GM04503 (cell line): ENCODE measurements around the gene SLC19A2.

Experiments used
- DNase-seq: peaks from one replicate; pipeline ENCODE4 v3.0.0-alpha.2; 2012; ENCODE audit warnings: low read depth

SLC19A2 gene

DNA sequence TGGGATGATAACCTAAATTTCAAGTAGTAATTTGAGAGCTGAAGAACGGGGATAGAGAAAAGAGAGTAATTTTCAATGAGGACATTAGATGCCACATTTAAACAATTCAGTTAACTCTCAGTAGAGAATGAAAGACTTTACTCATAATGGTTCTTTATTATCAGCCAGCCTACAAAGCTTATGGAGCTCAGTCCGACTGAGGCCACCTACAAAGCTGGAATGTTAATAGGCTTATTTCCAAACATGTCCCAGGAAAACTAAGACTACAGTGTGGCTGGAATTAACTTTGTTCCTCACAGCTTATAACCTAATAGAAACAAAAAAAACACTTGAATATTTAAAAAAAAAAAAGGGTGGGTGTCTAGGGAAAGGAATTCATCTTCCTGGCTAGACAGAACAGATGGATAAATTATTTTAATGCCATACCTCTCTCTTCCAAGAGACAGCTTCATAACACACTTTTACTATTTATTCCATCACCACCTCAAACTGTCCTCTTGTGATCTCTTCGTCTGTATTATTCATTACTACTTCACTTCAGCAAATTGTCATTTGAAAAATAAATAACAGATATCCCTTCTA lies 9.8 kb downstream of the SLC19A2 start:
- no peak for DNase-seq

DNA sequence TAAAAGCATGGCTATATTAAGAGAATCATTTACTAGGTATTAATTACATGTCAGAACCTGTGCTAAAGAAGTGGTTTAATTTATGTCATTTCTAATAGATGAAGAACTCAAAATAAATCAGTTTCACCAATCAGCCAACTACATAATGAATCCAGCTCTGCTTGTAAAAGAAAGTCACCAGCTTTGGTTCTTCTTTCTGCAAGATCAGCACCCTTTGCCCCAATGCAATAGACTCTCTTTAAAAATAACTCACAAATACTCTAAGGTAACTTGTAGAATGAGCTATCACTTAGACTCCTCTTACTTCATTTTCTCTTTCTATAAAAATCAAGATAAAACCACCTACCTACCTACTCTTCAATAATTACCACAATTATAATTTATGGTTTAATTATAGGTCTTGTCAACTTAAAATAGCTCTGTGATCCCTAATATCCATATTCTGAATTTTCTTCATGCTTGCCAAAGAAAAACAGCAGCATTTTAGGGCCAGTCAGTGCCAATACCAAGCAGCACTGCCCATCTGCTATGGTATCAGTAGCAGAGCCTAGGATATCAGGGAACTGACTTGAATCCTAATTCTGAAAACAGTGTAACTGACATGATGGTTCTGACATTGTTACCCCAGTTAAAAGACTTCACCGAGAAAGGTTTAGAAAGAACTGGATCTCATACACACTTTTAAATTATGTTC lies 11.3 kb downstream of the SLC19A2 start:
- DNase-seq = no peak

DNA sequence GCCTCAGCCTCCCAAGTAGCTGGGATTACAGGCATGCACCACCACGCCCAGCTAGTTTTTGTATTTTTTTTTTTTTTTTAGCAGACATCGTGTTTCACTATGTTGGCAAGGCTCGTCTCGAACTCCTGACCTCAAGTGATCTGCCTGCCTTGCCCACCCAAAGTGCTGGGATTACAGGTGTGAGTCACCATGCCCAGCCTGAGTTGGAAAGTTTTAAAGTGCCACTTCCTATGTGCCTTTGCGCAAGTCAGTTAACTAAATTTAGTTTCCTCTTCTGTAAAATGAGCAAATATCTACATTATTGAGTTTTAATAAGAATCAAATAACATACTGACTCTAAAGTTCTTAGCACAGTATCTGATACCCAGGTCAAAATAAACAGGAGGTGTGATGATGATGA lies 12.4 kb downstream of the SLC19A2 start:
- no peak for DNase-seq

DNA sequence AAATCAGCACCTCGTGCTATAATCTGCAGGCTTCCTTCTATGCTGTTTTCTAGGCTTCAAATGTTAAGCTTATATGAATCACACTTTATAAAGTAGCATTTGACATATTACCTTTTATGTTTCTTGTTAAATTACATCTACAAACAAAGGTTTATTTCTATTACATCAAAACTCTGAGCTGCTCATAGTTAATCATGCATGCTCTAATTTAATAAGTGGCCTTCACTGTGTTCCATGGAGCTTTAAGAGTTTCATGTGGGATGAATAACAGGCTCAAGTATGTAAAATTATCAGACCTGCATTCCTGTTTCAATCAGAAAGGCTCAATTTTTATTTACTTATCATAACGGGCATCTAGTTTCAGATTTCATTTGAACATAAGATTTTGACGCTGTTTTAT lies 13.0 kb downstream of the SLC19A2 start:
- no peak for DNase-seq

DNA sequence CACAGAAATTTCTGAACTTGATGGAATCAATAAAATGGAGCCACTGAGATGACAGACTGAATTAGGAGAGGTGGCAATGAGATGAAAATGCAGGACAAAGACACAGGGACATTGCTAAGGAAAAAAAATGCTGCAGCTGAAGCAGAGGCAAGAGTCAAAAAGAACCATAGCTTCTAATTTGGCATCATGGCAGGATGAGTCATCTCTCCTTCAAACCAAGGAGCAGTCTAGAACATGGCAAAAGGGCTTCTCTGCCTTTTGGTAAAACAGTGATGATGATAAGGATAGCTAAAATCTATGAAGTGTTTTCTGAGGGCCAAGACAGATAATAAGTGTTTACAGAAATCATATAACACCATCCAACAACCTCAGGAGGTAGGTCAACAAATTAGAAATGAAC lies 16.8 kb downstream of the SLC19A2 start:
- no peak for DNase-seq

DNA sequence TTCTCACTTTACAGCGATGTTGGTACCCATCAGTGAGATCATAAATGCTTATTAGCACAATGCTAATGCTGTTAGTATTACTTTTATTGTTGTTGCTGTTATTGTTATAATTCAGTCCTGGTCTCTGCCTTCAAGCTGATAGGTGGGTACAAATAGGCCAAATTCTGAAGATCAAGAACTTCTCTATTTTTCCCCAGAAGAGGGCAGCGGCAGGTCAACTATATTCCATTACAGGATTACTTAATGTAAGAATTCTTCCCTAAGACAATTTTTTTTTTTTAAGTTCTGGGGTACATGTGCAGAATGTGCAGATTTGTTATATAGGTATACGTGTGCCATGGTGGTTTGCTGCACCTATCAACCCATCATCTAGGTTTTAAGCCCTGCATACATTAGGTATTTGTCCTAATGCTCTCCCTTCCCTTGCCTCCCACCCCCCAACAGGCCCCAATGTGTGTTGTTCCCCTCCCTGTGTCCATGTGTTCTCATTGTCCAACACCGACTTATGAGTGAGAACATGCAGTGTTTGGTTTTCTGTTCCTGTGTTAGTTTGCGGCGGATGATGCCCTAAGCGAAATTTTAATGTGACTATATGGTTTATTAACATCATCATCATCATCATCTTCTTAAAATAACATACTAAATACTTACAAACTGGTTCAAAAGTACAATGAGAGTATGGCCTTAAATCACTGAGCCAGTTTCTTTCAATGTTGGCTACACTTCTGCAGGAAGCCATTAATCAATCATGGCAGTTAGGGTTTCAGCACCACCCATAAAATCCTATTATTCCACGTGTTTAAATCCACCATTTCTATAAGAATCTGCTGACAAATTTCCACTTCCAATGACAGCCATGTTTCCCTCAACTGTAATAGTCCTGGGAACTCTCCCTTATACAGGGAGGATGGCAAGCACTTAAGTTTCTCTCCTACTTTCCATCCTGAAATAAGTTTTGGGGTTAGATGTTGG lies 19.2 kb downstream of the SLC19A2 start:
- DNase-seq = no peak

DNA sequence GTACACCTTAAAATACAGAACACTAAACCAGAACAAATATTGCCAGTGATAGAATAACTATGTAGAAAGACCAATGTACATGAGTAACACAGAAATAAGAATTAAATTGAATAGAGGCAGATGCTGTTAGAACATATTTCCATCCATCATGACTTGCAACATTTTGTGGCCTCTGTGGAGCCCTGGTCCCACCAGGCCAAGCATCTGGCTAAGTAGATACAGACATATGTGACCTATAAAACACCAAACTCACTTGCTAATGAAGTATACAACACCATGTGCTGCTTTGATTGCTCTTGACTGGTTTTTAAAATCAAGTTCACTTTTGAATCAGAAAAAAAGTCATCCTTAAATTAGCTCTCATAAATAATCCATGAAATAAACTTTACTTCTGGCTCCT lies 20.5 kb downstream of the SLC19A2 start:
- DNase-seq = no peak

DNA sequence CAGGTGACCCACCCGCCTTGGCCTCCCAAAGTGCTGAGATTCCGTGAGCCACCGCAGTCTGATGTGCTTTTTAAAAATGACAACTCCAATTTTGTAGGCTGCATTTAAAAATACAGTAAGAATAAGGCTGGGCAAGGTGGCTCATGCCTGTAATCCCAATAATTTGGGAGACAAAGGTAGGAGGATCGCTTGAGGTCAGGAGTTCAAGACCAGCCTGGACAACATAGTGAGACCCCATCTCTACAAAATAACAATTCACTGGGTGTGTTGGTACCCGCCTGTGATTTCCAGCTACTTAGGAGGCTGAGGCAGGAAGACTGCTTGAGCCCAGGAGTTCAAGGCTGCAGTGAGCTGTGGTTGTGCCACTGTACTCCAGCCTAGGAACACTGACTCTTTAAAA lies 23.4 kb downstream of the SLC19A2 start:
- no peak for DNase-seq

DNA sequence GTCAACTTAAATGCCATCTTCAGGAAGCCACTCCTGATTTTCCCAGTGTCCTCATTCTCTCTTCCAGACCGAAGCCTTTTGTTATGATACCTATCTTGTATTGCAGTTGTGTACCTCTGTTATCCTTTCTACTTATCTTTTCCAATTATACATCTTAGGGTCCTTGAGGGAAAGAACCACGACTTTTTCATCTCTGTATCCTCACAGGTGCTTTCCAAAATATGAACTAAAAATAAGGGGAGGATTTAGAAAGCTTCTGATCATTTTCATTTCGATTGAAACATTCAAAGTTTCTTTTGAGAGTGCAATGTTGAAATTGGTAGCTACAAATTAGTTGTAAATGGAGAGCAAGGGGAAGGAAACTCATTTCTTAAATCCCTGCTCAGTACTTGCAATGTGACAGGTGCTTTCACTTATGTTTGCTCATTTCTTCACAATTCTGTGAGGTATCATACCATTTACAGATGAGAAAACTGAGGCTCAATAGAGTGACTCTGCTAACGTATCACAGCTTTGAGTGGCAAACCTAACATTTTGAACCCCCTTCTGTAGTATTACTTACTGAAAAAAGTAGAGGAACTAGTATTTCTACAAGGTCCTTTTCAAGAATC lies 24.2 kb downstream of the SLC19A2 start:
- no peak for DNase-seq

DNA sequence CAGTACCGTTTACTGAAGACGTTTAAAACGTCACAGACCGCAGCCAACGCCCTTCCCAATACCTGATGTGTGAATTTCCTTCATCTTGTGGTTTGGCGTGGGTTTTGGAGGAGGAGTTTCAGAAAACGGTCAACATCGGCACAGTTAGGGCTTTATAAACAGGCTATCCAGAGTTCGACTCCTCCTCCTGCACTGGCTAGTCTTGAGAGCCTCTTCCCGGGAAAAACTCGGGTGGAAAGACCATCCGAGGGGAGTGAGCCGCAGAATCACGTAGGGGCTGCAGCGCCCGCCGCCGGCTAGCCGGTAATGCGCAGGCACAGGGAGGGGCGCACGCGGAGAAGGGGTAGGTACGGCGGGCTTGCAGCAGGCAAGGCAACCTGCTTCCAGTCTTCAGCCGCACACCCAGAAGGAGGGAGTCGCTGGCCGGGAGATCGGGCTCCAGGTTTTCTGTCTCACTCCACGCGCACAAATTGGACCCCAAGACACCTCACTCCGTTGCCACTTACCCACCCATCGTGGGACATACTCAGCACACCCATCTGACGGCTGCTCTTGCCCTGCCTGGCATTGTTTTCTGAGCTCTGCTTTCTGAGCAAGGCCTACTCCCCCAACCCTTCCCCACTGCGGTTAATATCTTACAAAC lies 25.4 kb downstream of the SLC19A2 start:
- DNase-seq = no peak

DNA sequence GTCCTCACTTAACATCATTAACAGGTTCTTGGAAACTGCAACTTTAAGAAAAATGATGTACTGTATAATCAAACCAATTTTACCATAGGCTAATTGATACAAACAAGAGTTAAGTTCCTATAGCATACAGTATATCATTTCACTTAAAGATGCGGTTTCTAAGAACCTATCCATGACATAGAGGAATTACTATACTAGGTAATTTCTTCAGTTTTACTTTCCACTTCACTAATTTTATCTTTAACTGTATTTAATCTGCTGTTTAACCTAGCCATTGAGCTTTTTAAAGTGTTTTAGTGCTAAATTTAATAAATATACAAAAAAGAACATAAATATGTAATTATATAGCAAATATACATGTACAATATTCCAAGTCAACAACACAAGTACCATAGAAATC lies 28.3 kb downstream of the SLC19A2 start:
- no peak for DNase-seq

DNA sequence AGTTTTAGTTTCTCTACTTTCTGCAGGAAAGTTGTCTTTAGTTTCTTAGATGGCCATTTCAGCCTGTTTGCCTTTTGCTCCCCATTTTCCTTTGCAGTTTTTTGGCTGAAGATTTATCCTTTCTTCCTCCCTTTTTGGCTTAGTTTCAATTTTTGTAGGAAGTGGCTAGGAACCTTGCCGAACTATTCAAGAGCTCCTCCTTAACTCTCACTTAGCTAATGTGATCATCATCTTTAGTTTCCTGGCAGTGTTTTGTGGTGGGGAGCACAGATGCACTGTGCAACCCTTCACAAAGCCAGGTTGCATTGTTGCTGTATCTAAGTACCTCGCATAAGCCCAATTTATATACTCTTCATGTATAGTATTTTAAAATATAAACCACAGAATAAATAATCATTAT lies 29.7 kb downstream of the SLC19A2 start:
- no peak for DNase-seq

DNA sequence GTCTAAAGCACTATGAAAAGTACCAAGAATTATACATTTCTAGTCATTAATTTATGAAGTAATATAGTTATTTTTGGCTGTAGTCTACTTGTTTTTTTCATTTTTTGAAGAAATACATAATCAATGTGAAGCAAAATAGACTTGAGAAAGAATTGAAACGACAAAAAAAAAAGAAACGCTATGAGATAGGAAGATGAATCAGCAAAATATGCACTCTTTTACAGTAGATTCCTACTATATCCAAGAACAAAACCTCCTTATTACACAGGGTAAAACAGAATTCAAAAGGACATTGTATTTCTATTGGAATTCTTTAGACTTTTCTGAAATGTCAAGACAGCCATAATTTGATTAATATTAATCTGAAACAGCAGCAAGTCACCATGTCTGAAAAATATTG lies 32.8 kb downstream of the SLC19A2 start:
- DNase-seq = no peak

DNA sequence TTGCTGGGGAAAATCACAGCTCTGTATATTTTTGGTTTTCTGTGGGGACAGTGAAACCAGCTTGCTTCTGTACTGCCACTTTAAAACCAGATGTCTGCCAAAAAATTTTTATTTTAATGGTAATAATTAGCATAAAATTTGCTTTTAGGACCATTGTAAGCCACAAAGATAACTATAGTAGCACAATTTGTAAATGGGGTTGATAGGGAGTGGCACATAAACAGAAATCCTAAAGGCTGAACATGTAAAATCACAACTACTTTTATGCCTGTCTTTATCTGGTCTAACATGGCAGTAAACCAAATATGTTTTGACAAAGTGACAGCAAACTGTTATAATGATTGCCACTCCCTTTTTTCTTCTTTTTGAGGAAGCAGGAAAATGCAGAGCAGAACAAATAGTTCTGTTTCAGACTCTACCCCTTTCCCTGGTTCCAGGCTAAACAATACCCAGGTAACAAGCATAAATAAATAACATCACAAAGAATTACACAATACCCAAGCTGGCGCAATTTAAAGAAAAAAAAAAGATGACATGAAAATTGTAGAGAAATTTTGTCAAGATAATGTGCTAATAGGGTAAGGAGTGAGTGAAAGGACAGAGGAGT lies 34.4 kb downstream of the SLC19A2 start:
- no peak for DNase-seq

DNA sequence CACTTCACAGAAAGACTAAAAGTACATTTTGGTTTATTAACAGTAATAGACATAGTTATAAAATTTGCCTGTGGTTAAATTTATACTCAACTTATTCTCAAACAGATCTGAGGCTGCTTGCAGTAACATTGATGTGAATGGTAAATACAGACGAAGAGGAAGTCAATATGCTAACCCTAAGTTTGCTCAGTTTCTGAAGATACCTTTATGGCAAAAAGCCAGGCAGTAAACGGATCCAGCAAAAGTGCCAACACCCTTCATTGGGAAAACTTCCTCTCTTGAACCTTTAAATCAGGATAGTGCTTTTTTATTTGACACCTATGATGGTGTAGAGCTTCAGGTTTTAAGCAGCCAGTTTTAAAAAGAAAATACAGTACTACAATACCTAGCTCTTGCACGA lies 41.8 kb downstream of the SLC19A2 start:
- no peak for DNase-seq

DNA sequence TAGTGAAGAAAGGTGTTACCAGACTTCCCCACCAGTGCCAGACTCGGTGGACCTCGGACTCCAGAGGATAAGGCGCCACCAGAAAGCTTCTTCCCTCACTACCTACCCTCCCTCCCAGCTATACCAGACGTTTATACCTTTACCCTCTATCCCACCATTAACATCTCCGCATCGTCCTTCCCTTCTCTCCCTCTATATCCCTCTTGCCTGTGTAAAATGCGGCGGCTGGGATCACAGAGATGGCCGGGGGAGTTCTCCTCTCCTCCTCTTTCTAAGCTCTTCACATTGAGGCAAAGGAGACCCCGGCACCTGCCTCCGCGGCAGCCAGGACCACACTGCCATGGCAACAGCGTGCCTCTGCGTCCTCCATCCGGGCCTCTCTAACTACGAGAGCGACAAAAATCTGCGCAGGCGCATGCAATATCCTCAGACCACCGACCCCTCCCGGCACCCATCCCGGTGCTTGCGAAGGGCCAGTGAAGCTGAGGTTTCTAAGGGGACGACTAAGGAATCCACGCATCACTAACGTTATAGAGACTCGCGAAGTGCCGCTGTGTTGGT lies 58.6 kb downstream of the SLC19A2 start, which contains the start of gene CCDC181:
Gene CCDC181, minus strand, starts transcription at position 394 of the 561 bp plus-strand sequence. CDS start 2,547 bp downstream, outside the sequence.
- DNase-seq = no peak

DNA sequence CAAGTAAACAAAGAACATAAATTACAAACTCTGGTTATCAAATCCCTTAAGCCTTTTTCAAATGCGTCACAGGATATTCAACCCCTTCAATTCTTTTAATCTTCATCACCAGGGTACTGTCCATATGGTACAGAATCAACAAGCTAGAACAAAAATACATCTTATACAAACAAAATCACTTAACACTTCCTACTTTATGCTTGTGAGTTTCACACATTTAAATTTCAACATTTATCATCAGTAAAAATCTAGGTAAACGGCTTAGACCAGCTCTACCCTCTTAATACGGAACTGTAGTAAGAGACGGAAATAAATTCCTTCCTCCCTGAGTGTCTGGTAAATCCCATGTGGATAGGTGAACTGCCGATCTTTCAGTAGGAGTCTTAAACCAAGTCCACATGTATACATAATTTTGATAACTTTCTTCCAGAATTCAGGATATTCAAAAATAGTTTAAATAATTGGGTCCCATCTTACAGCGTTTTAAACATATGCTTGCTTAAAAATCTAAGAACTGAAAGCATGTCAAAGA lies 59.5 kb downstream of the SLC19A2 start:
- DNase-seq = no peak

DNA sequence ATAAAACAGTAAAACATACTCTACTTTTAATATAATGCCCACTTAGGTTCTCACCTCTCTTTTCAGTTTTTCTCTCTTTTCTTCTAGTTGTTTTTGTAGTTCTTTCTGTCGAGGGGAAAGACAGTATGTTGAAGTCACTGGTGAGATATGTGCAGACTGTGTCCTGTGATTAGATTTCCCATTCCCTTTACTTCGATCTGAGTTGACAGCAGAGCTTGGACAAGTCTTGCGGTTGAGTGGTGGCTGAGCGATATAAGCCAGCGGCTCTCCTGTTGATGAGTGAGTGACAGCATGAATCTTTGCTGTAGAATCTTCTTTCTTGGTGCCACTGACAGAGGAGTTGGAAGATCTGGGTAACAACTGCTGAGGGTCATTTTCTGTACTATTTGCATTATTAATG lies 64.4 kb downstream of the SLC19A2 start:
- DNase-seq = no peak

DNA sequence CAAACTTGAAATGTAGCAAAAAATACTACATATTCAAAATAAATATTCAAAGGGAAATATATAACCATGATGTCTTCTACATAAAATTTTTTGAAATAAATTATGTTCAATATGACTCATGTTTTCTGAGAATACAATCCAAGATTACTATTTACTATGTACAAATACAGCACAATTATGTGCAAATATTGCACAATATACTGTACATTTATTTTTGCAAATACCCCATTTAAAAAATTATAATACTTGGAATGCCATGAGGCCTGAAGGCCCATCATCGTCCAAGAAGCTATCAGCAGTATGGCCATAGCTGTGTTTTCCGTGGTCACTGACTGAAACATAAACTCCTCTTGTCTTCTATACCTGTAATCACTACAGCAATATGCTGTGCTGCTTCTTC lies 70.8 kb downstream of the SLC19A2 start:
- no peak for DNase-seq
